HCT116 (cell line): ENCODE measurements around the gene POLR2J2.
"Not testable (repeated sequence)": the region's sequence is repeated elsewhere in the genome, so short reads cannot be mapped to it uniquely, and the experiment has no call there.

Experiments used
- CEBPB ChIP-seq: IDR thresholded peaks from 2 replicates; pipeline ENCODE4 v1.6.1; 2012; ENCODE audit warnings: low read depth
- CTCF ChIP-seq, 3 experiments: fragments of 200-600 bp in 1 of 3; sonication (generic) in 1 of 3; IDR thresholded peaks in 2 of 3; conservative IDR thresholded peaks in 1 of 3; 2 replicates each; pipeline ENCODE4 v1.5.1; 2012 to 2017; ENCODE audit warnings: low read depth in 2 of 3, low read length in 2 of 3, antibody characterized with exemption in 1 of 3, borderline replicate concordance in 1 of 3, control low read depth in 1 of 3, mild to moderate bottlenecking in 1 of 3, mixed read lengths in 1 of 3, mixed run types in 1 of 3, moderate library complexity in 1 of 3; ENCODE audit not compliant: insufficient read depth in 1 of 3
- POLR2A ChIP-seq: IDR thresholded peaks from 2 replicates; pipeline ENCODE4 v1.7.0; 2011; ENCODE audit warnings: borderline replicate concordance; ENCODE audit not compliant: insufficient read depth, insufficient read length; ENCODE audit errors: extremely low read depth
- TCF7L2 ChIP-seq: IDR thresholded peaks from 2 replicates; pipeline ENCODE4 v1.7.0; 2011; ENCODE audit warnings: borderline replicate concordance, inconsistent platforms; ENCODE audit not compliant: insufficient read depth, insufficient read length; ENCODE audit errors: extremely low read depth

GRCh38 chr7:102666850-102667249 is 4.6 kb downstream of the POLR2J2 start:
- not testable (repeated sequence) for TF ChIP-seq CTCF (IDR thresholded peaks at IDR 0.05 in 2 of 3, conservative IDR thresholded peaks at IDR 0.05 in 1 of 3; ENCODE audit: borderline replicate concordance in 1 of 3, insufficient read depth in 1 of 3, low read depth in 2 of 3, low read length in 2 of 3); POLR2A; TCF7L2; CEBPB
